H1 (cell line): ENCODE results near the gene RAB6D. TPM values are rescaled to one million over a fixed set of nuclear protein-coding genes. Genes with fewer than 3 reads are reported as not detected.

Experiments
- polyA plus RNA-seq, 7 experiments: library from polyadenylated mRNA; depleted of rRNA in 3 of 7; stranded (reverse) in 5 of 7; unstranded in 2 of 7; fragments of >200 nt in 5 of 7; fragments of 200-250 nt in 2 of 7; gene quantifications; 1 replicate in 5 of 7; 2 replicates in 1 of 7; 4 replicates in 1 of 7; pipeline versions ENCODE4 v1.2.1 to v1.2.3, GENCODE V29; 2011 to 2013; ENCODE audit warnings: missing spikeins in 2 of 7, mixed read lengths in 2 of 7
- total RNA-seq: library from RNA; stranded (reverse); fragmentation: NEBNext Ultra II Directional; extraction: Animal tissue kit (Norgen Biotek cat#: 25700); gene quantifications from 2 replicates; pipeline ENCODE4 v1.2.1, GENCODE V29; 2021

The RAB6D gene
- total and polyA plus RNA-seq, 2 of the 8 experiments (the other 6 are each of a cell fraction or from before 2014, with no cell fraction given), result 0.05 to 0.22 TPM

Other genes starting within 250 kb of the RAB6D start
- 0.30 and 0.34 TPM in 2 replicates for gene POTEE, start 154.6 kb downstream of the RAB6D start, total RNA-seq
- gene POTEE, start 154.6 kb downstream of the RAB6D start, polyA plus RNA-seq (2011; rRNA removed), result 0.41 and 0.44 TPM in 2 replicates
- 0.21 TPM in 1 of 2 replicates, not detected in the other for gene TUBA3D, start 112.0 kb upstream of the RAB6D start, total RNA-seq
- gene TUBA3D, start 112.0 kb upstream of the RAB6D start, polyA plus RNA-seq (2011; rRNA removed), result 0.15 and 0.36 TPM in 2 replicates
- gene MZT2A, start 128.2 kb upstream of the RAB6D start, total RNA-seq, result 116 and 123 TPM in 2 replicates
- gene MZT2A, start 128.2 kb upstream of the RAB6D start, polyA plus RNA-seq (2011; rRNA removed), result 120 and 200 TPM in 2 replicates
- gene CCDC74A, start 163.7 kb upstream of the RAB6D start, total RNA-seq, result 14.9 and 18.1 TPM in 2 replicates
- 21.0 and 23.8 TPM in 2 replicates for gene CCDC74A, start 163.7 kb upstream of the RAB6D start, polyA plus RNA-seq (2011; rRNA removed)